Erythroblast (primary cell): Measurements from ENCODE around the gene DBF4.

Source experiments
- GATA1 ChIP-seq: IDR thresholded peaks from 2 replicates; pipeline ENCODE4 v1.6.1; 2011; ENCODE audit warnings: low read depth, mild to moderate bottlenecking, control low read depth, low read length, moderate library complexity
- POLR2A ChIP-seq: IDR thresholded peaks from 2 replicates; pipeline ENCODE4 v1.6.1; 2011; ENCODE audit warnings: mild to moderate bottlenecking, low read length

DNA sequence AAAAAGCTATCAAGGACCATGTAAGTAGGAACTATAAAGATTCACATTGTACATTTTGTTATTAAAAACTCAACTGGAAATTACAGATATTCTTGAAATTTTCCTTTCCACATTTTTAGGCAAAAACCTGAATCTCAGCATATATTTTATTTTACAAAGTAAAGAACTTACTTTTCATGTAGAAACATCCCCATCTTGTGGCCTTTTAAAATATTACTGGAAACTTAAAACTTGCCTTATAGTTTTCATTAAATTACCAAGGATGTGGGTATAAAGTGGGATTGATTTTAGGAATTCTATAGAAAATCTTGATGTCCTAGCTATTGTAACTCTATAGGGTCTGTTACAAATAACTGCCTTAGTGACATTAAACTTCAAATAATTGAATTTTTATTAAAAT lies 10.6 kb downstream of the DBF4 start:
- no peak for TF ChIP-seq POLR2A
- TF ChIP-seq GATA1, result no peak
